WTC11 (cell line): ENCODE results near the gene WDR75.

Experiments used
- CTCF ChIP-seq: fragments of 200-600 bp; IDR thresholded peaks from 2 replicates; pipeline ENCODE4 v1.8.0; 2022; ENCODE audit warnings: antibody characterized with exemption
- GABPB1 ChIP-seq: sonication (generic); formaldehyde crosslinking; IDR thresholded peaks from 2 replicates; pipeline ENCODE4 v1.8.1; 2023; ENCODE audit warnings: mild to moderate bottlenecking, missing genetic modification reagents
- IRF1 ChIP-seq: sonication (generic); formaldehyde crosslinking; IDR thresholded peaks from 2 replicates; pipeline ENCODE4 v1.8.0; 2023; ENCODE audit warnings: missing genetic modification reagents
- IRF2 ChIP-seq: sonication (generic); formaldehyde crosslinking; IDR thresholded peaks from 2 replicates; pipeline ENCODE4 v1.8.0; 2022; ENCODE audit warnings: low read depth, missing genetic modification reagents, borderline replicate concordance
- USF1 ChIP-seq: sonication (generic); formaldehyde crosslinking; IDR thresholded peaks from 2 replicates; pipeline ENCODE4 v1.8.0; 2022; ENCODE audit warnings: mild to moderate bottlenecking, missing genetic modification reagents
- ZNF423 ChIP-seq: fragments of 250-450 bp; sonication (Bioruptor Pico); IDR thresholded peaks from 2 replicates; pipeline ENCODE4 v2.1.2; 2022; ENCODE audit warnings: mild to moderate bottlenecking, moderate library complexity
- TF ChIP-seq, protein P1 (sequence below): sonication (generic); formaldehyde crosslinking; IDR thresholded peaks from 2 replicates; pipeline ENCODE4 v1.8.1; 2022; ENCODE audit warnings: low read depth, missing genetic modification reagents, borderline replicate concordance

DNA sequence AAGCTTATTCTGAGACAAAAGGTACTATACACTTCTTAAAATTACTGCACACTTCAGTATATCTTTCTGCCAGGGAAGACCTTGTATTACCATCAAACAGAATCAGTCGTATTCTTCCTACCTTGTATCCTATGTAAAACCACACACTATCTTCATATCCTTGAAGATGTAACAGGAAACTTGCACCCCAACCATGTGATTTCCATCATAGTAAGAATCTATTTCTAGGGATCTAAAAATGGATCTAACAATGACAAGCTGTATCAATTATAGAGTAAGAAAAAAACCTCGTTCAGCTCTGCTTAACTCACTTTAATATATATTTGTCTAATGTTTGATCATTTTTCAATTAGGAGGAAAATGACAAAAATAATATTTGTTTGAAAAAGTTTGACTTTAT, 60.2 kb downstream of the WDR75 start:
- TF ChIP-seq ZNF423 (CRISPR knock-in tag) = no peak
- no peak for TF ChIP-seq GABPB1 (CRISPR knock-in tag)
- no peak for TF ChIP-seq IRF2 (CRISPR knock-in tag)
- no peak for TF ChIP-seq CTCF
- TF ChIP-seq, protein P1, sequence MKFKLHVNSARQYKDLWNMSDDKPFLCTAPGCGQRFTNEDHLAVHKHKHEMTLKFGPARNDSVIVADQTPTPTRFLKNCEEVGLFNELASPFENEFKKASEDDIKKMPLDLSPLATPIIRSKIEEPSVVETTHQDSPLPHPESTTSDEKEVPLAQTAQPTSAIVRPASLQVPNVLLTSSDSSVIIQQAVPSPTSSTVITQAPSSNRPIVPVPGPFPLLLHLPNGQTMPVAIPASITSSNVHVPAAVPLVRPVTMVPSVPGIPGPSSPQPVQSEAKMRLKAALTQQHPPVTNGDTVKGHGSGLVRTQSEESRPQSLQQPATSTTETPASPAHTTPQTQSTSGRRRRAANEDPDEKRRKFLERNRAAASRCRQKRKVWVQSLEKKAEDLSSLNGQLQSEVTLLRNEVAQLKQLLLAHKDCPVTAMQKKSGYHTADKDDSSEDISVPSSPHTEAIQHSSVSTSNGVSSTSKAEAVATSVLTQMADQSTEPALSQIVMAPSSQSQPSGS (CRISPR knock-in tag) = no peak
- no peak for TF ChIP-seq USF1
- TF ChIP-seq IRF1 (CRISPR knock-in tag) = no peak
